Measurements from ENCODE around the gene CELF4.

Gene CELF4

GRCh38 chr18:37546651-37547050 lies 18.9 kb downstream of the CELF4 start:
- no peak for DNase-seq (ENCODE audit: low spot score)

GRCh38 chr18:37546272-37546537 lies 19.4 kb downstream of the CELF4 start:
- no peak for DNase-seq (ENCODE audit: low spot score)

- DNase-seq (ENCODE audit: low spot score) = no peak
Observed at GRCh38 chr18:37545461-37546271, 19.9 kb downstream of the CELF4 start.

- no peak for DNase-seq (ENCODE audit: low spot score)
Observed at GRCh38 chr18:37544713-37545112, 20.9 kb downstream of the CELF4 start.

GRCh38 chr18:37544217-37544616 lies 21.4 kb downstream of the CELF4 start:
- no peak for DNase-seq (ENCODE audit: low spot score)

- no peak for DNase-seq (ENCODE audit: low spot score)
Observed at GRCh38 chr18:37543321-37543720, 22.3 kb downstream of the CELF4 start.

GRCh38 chr18:37541517-37541916 lies 24.1 kb downstream of the CELF4 start:
- no peak for DNase-seq (ENCODE audit: low spot score)

- no peak for DNase-seq (ENCODE audit: low spot score)
Observed at GRCh38 chr18:37540424-37541138, 25.0 kb downstream of the CELF4 start.

- DNase-seq (ENCODE audit: low spot score) = no peak
Observed at GRCh38 chr18:37539236-37539635, 26.4 kb downstream of the CELF4 start.

- DNase-seq (ENCODE audit: low spot score) = no peak
Observed at GRCh38 chr18:37538526-37539205, 26.9 kb downstream of the CELF4 start.

- peak; percentile 32 for DNase-seq (ENCODE audit: low spot score)
Observed at GRCh38 chr18:37537868-37538525, 27.6 kb downstream of the CELF4 start.

GRCh38 chr18:37536656-37537055 lies 28.9 kb downstream of the CELF4 start:
- DNase-seq (ENCODE audit: low spot score) = no peak

- DNase-seq (ENCODE audit: low spot score) = no peak
Observed at GRCh38 chr18:37535968-37536367, 29.6 kb downstream of the CELF4 start.

GRCh38 chr18:37534627-37535026 lies 31.0 kb downstream of the CELF4 start:
- no peak for DNase-seq (ENCODE audit: low spot score)

GRCh38 chr18:37533647-37534584 lies 31.7 kb downstream of the CELF4 start:
- DNase-seq (ENCODE audit: low spot score) = no peak

GRCh38 chr18:37532917-37533316 lies 32.7 kb downstream of the CELF4 start:
- no peak for DNase-seq (ENCODE audit: low spot score)

GRCh38 chr18:37529863-37530262 lies 35.7 kb downstream of the CELF4 start:
- no peak for DNase-seq (ENCODE audit: low spot score)

- no peak for DNase-seq (ENCODE audit: low spot score)
Observed at GRCh38 chr18:37529296-37529695, 36.3 kb downstream of the CELF4 start.

GRCh38 chr18:37527395-37527794 lies 38.2 kb downstream of the CELF4 start:
- DNase-seq (ENCODE audit: low spot score) = no peak

- DNase-seq (ENCODE audit: low spot score) = no peak
Observed at GRCh38 chr18:37525262-37525585, 40.4 kb downstream of the CELF4 start.

- no peak for DNase-seq (ENCODE audit: low spot score)
Observed at GRCh38 chr18:37524498-37525261, 40.9 kb downstream of the CELF4 start.
